Lower leg skin (tissue), 4 donors: ENCODE results near the gene RAPGEF5. TPM values are rescaled to one million over a fixed set of nuclear protein-coding genes. Genes with fewer than 3 reads are reported as not detected.

ENCODE experiments used
- DNase-seq, 2 donors: peaks; one replicate each; pipeline ENCODE4 v3.0.0-alpha.2; 2019; ENCODE audit warnings: low spot score in 2 of 2
- H3K4me3 ChIP-seq: fragments of 200-600 bp; sonication (generic); 2 replicates; pipeline ENCODE4 v1.5.1; 2017; ENCODE audit warnings: mild to moderate bottlenecking, low read depth; ENCODE audit not compliant: poor library complexity, severe bottlenecking
- POLR2A ChIP-seq, 2 donors: fragments of 450-650 bp; IDR thresholded peaks; one replicate each; pipeline ENCODE4 v1.6.1; 2016 to 2017; ENCODE audit warnings: antibody characterized with exemption in 2 of 2, mild to moderate bottlenecking in 1 of 2, moderate library complexity in 1 of 2
- WGBS, 2 donors: methylation state at CpG; one replicate each; pipeline ENCODE4 v1.1.5; 2018; 5-methylcytosine and 5-hydroxymethylcytosine counted together
- intact Hi-C: fragments of 100-400 bp; cut with DNase I; formaldehyde crosslinking; loops from one replicate; pipeline ENCODE4 v1.15.0; 2023; ENCODE audit warnings: low total_unique reads
- total RNA-seq, 4 donors: library from RNA; depleted of rRNA; stranded (reverse); fragments of >200 nt; gene quantifications; one replicate each; pipeline ENCODE4 v1.1.0, GENCODE V29; 2016
- TF ChIP-seq, protein P1 (sequence below), 3 donors: fragments of 450-650 bp; IDR thresholded peaks; one replicate each; pipeline ENCODE4 v1.5.1; 2016; ENCODE audit warnings: antibody characterized with exemption in 3 of 3, mild to moderate bottlenecking in 3 of 3, moderate library complexity in 2 of 3

RAPGEF5 gene, protein sequence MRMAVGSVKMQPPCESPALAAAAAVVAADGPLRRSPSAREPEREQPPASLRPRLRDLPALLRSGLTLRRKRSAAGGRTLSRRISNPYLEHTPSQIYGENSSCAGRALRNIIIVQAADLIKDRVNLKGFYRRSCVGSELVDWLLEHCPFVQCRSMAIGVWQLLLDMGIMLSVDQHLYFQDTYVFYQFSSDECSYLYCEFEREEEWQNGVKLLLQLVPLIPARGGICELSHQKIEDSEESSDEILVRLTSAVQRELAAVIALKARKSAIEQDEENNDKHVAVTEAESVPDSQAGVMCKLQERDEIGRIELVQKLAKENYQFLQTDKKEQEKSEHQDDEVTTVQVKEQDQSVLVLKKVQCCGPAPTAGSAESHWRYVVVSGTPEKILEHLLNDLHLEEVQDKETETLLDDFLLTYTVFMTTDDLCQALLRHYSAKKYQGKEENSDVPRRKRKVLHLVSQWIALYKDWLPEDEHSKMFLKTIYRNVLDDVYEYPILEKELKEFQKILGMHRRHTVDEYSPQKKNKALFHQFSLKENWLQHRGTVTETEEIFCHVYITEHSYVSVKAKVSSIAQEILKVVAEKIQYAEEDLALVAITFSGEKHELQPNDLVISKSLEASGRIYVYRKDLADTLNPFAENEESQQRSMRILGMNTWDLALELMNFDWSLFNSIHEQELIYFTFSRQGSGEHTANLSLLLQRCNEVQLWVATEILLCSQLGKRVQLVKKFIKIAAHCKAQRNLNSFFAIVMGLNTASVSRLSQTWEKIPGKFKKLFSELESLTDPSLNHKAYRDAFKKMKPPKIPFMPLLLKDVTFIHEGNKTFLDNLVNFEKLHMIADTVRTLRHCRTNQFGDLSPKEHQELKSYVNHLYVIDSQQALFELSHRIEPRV
- 10 to 100 TPM; 19.4 to 47.7 (median 25.2) TPM for total RNA-seq

DNA sequence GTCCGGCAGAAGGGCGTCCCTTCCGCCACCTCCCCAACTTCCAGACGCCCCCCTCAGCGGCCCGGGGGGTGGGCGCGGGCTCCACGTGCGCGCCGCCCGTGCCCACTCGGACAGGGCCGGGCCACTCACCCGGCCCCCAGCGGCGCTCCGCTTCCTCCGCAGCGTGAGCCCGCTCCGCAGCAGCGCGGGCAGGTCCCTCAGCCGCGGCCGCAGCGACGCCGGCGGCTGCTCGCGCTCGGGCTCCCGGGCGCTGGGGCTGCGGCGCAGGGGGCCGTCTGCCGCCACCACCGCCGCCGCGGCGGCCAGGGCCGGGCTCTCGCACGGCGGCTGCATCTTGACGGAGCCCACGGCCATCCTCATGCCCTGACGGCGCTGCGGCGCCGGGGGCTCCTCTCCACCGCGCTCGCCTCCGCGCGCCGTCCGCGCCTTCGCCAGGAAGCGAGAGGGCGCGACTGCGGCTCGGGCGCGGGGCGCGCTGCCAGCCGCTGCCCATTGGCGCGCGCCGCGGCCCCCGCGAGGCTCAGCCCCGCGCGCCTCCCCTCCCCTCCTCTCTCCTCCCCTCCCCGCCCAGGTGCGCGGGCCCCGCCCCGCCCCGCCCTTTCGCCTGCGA lies at the start of gene RAPGEF5:
Gene RAPGEF5 (minus strand): TSS at position 454 of the 610 bp plus-strand sequence. CDS start 94 bp downstream, at position 360.
- 1% methylated on average over 40 of the region's 95 CpGs; no CpG with 5 or more reads in 1 of the 2 donors for WGBS, 2 donors
- H3K4me3 ChIP-seq = peak within 1 kb of the TSS; percentile 10
- no peak for TF ChIP-seq POLR2A (IDR thresholded peaks at IDR 0.05)
- TF ChIP-seq, protein P1, sequence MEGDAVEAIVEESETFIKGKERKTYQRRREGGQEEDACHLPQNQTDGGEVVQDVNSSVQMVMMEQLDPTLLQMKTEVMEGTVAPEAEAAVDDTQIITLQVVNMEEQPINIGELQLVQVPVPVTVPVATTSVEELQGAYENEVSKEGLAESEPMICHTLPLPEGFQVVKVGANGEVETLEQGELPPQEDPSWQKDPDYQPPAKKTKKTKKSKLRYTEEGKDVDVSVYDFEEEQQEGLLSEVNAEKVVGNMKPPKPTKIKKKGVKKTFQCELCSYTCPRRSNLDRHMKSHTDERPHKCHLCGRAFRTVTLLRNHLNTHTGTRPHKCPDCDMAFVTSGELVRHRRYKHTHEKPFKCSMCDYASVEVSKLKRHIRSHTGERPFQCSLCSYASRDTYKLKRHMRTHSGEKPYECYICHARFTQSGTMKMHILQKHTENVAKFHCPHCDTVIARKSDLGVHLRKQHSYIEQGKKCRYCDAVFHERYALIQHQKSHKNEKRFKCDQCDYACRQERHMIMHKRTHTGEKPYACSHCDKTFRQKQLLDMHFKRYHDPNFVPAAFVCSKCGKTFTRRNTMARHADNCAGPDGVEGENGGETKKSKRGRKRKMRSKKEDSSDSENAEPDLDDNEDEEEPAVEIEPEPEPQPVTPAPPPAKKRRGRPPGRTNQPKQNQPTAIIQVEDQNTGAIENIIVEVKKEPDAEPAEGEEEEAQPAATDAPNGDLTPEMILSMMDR (IDR thresholded peaks at IDR 0.05) = no peak
- DNase-seq = no peak
- intact Hi-C loops = no loop called here

DNA sequence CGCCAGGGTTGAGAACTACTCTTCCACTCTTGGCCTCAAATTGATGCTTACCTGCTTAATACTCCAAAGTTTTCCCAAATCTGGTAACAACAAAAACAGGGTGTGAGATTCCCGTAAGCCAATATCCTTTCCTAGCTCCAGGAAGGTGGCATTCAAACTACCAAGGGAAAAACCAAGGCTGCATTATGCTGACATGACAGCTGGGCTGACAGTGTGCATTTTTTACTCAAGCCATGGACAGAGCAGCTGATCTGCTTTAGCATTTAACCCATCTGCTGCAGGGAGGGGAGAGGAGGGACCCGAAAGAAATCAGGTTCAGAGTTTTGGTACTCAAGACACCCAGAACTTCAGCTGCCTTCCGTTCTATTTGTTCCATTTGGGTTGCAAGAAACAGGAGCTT lies 49.8 kb upstream of the RAPGEF5 start:
- intact Hi-C loops = no loop called here
- TF ChIP-seq POLR2A (IDR thresholded peaks at IDR 0.05) = no peak
- TF ChIP-seq, protein P1 (IDR thresholded peaks at IDR 0.05) = no peak

DNA sequence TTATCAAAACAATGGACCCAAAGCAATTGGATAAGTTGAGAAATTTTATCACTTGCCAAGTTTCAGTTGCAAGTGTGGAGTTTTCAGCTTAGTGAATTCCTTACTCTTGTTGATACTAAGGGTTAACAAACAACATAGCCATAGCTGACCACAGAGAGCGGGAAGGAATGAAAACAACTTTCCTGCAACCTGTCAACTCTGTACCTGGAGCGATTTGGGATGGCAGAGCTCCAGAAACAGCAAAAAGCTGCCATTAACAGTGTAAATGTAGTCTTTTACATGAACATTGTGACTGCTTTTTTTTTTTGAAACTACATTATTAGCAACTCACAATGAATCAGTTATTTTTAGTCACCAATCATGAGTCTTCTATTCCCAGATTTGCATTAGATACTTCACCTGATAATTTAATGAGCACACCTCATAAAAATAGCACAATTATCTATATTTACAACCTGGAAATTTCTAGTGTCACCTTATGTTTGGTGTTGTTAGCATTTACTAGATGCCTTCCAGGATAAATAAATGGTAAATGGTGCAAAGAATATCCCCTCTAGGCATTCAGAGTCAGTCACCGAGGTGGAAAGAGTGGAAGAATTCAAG lies 47.6 kb upstream of the RAPGEF5 start:
- TF ChIP-seq POLR2A (IDR thresholded peaks at IDR 0.05) = no peak
- TF ChIP-seq, protein P1 (IDR thresholded peaks at IDR 0.05) = no peak
- no peak overlapping the region for H3K4me3 ChIP-seq
- WGBS, 2 donors = 64 to 75% methylated on average over 3 of the region's 3 CpGs
- intact Hi-C loops = no loop called here
- DNase-seq = no peak

More for the DNA sequence above, 49.8 kb upstream of the RAPGEF5 start:
- no peak for DNase-seq
- no peak overlapping the region for H3K4me3 ChIP-seq
- WGBS, 2 donors = 95 to 97% methylated on average over 4 of the region's 4 CpGs

DNA sequence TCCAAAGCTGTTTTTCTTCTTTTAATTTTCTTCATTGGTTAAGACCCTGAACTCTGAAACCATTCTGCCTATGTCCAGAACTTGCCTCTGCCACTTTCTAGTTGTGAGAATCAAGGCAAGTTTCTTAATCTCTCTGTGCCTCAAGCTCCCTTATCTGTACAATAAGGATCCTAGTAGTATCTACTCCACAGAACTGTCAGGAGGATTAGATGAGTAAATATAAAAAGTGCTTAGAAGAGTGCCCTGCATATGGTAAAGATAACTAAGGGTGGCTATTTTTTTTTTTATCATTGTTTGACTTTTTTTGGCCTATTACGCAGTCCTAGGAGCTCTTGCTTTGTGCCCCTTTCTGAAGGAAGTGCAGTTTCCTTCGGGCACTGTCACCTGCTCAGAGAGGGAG lies 46.4 kb upstream of the RAPGEF5 start:
- no peak for TF ChIP-seq POLR2A (IDR thresholded peaks at IDR 0.05)
- TF ChIP-seq, protein P1 (IDR thresholded peaks at IDR 0.05) = no peak
- no peak overlapping the region for H3K4me3 ChIP-seq
- WGBS, 2 donors = 88 to 94% methylated on average over 2 of the region's 2 CpGs
- intact Hi-C loops = no loop called here
- no peak for DNase-seq

DNA sequence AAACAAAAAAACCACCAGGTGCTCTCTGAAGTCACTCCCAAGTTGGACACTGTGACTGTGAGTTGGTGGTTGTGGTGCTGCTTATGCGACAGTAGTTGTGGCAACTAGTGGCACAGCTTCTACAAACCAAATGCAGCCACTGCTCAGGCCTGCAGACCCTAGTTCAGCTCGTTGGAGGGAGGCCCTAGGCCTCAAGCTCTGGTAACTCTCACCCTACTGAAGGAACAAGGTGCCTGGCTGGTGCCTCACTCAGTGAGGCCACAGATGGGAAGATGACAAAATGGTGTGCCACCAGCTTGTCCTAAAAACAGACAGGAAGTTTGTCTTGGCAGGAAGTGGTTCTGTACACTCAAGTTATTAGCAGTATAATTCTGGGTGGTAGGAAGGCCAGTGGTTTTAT lies 45.3 kb upstream of the RAPGEF5 start:
- WGBS, 2 donors = 80 to 83% methylated on average over 2 of the region's 2 CpGs
- intact Hi-C loops = no loop called here
- DNase-seq = no peak
- H3K4me3 ChIP-seq = no peak overlapping the region
- TF ChIP-seq, protein P1 (IDR thresholded peaks at IDR 0.05) = no peak
- no peak for TF ChIP-seq POLR2A (IDR thresholded peaks at IDR 0.05)
